GM19043 (cell line): Measurements from ENCODE around the gene ANKRD13C.

Experiments used
- ATAC-seq: cut with Tn5 transposase; IDR thresholded peaks from one replicate; pipeline ENCODE4 v1.9.1; 2021; ENCODE audit warnings: low read depth; ENCODE audit not compliant: unreplicated experiment

ANKRD13C gene

DNA sequence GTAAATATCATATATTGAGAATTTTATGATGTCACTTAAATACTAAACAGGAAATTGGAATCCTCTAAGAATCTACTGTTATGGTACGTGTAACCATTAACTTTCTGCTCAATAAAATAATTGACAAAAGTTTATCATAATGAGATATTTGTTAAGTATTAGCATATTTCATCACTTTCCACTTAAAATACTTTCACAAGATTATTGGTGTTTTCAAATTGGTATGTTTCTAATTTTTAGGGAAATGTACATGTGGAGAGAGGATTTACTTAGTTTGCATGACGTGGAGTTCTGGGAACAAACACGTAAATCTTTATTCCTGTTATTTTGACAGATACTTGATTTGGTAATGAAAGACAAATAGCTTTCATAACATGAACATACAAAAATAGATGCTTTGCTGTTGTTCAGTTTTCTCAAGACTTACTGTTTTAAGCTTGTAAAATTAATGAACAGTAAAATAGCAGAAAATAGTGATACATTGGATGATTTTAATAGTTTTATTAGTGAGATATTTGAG, 131.7 kb downstream of the ANKRD13C start:
- no peak for ATAC-seq

GRCh38 chr1:70221238-70222121, 133.0 kb downstream of the ANKRD13C start, which contains the start of gene SRSF11:
Gene SRSF11, plus strand, starts transcription at chr1:70221380. Its CDS starts 257 bp downstream, at chr1:70221637.
- ATAC-seq = peak; percentile 92

GRCh38 chr1:70220517-70221237, 133.8 kb downstream of the ANKRD13C start:
- ATAC-seq = peak; percentile 4

- ATAC-seq = no peak
Measured at GRCh38 chr1:70220015-70220414, 134.5 kb downstream of the ANKRD13C start.

DNA sequence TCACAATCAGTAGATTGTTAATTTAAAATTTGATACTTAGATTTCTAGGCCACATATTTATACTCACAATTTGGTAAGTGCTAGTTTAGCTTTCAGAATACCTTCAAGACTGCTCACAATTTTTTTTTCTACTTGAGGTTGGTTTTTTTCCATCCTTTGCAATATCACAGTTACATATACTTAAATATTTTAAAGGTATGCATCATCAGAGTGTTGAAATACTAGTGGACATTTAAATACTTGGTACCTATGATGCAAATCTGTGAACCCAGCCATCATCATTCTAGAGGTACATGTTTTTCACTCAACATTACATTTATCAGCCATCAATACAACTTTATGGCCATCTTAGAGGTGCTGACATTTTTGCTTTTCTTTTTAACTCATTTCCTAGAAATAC, 143.0 kb downstream of the ANKRD13C start:
- no peak for ATAC-seq

GRCh38 chr1:70210820-70211219, 143.7 kb downstream of the ANKRD13C start:
- ATAC-seq = no peak
